Activated CD4-positive, CD25-positive, alpha-beta regulatory T cell treated with anti-CD3 and anti-CD28 coated beads, Interleukin-2, amount 50 U/mL, for 72 hours (primary cell): ENCODE results near the gene APBA1.

Experiments used
- DNase-seq: peaks from one replicate; pipeline ENCODE4 v3.0.0; 2021

The APBA1 gene

GRCh38 chr9:69671879-69672595, at the start of gene APBA1:
TSS of gene APBA1 (minus strand) at chr9:69672371.
- peak; percentile 38 for DNase-seq

- DNase-seq, result no peak
Observed at GRCh38 chr9:69719983-69720382, 47.8 kb upstream of the APBA1 start.

- DNase-seq, result no peak
Observed at GRCh38 chr9:69719367-69719766, 47.2 kb upstream of the APBA1 start.

GRCh38 chr9:69718218-69718617, 46.0 kb upstream of the APBA1 start:
- DNase-seq, result no peak

GRCh38 chr9:69715825-69716224, 43.7 kb upstream of the APBA1 start:
- no peak for DNase-seq

GRCh38 chr9:69715096-69715495, 42.9 kb upstream of the APBA1 start:
- DNase-seq, result no peak

- no peak for DNase-seq
Observed at GRCh38 chr9:69697475-69697874, 25.3 kb upstream of the APBA1 start.

GRCh38 chr9:69696802-69697201, 24.6 kb upstream of the APBA1 start:
- no peak for DNase-seq

- no peak for DNase-seq
Observed at GRCh38 chr9:69689991-69690538, 17.9 kb upstream of the APBA1 start.

GRCh38 chr9:69683927-69684326, 11.8 kb upstream of the APBA1 start:
- DNase-seq, result no peak

- DNase-seq, result no peak
Observed at GRCh38 chr9:69678843-69679538, 6.8 kb upstream of the APBA1 start.

- DNase-seq, result no peak
Observed at GRCh38 chr9:69677931-69678330, 5.8 kb upstream of the APBA1 start.

GRCh38 chr9:69675563-69675962, 3.4 kb upstream of the APBA1 start:
- no peak for DNase-seq

GRCh38 chr9:69674716-69675438, 2.7 kb upstream of the APBA1 start:
- DNase-seq, result no peak

GRCh38 chr9:69674112-69674685, 2.0 kb upstream of the APBA1 start:
- DNase-seq, result no peak

GRCh38 chr9:69673311-69673640, 1.1 kb upstream of the APBA1 start:
- no peak for DNase-seq

- peak; percentile 69 for DNase-seq
Observed at GRCh38 chr9:69672596-69673310, 582 bp upstream of the APBA1 start.

- DNase-seq, result no peak
Observed at GRCh38 chr9:69671311-69671878, 776 bp downstream of the APBA1 start.

GRCh38 chr9:69667306-69667705, 4.9 kb downstream of the APBA1 start:
- no peak for DNase-seq

GRCh38 chr9:69660304-69660703, 11.9 kb downstream of the APBA1 start:
- DNase-seq, result no peak

- DNase-seq, result no peak
Observed at GRCh38 chr9:69658987-69659675, 13.0 kb downstream of the APBA1 start.

GRCh38 chr9:69657269-69657668, 14.9 kb downstream of the APBA1 start:
- DNase-seq, result no peak
